ENCODE results near the gene KRTAP10-6. TPM values are rescaled to one million over a fixed set of nuclear protein-coding genes. Genes with fewer than 3 reads are reported as not detected.

KRTAP10-6 gene
- total and polyA plus RNA-seq, 2 donors (not counting 1 experiment from before 2014, with no cell fraction given): not detected

DNA sequence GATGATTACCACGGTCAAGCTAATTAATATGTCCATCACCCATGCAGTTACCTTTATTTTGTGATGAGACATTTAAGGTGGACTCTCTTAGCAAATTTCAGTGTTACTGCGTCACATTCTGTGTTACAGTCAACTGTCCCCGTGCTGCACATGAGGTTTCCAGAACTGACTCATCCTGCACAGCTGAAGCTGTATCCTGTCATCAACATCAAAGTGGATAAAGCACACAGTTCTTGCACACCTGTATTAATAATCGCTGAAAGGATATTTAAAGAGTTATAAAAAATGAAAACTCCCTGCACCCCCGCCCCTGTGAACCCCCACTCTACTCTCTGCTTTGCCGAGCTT is 8.5 kb downstream of the KRTAP10-6 start:
- peaks cover 4% of the 10 kb centered on the region for H3K9me3 Mint-ChIP-seq (ENCODE audit: insufficient read depth)
- H3K9ac ChIP-seq (ENCODE audit: low read length): no peak overlapping the region
- H3K4me2 ChIP-seq (replicated peaks; ENCODE audit: low read depth, low read length, poor library complexity, severe bottlenecking): no peak overlapping the region
- no peak for DNase-seq
- no peaks in the 10 kb centered on the region for H3K4me1 Mint-ChIP-seq
- H3K27me3 ChIP-seq (replicated peaks in 1 of 4; ENCODE audit: control extremely low read depth in 1 of 4, control insufficient read depth in 3 of 4, insufficient read depth in 4 of 4, low read length in 3 of 4): peaks cover 0 to 18% (median 5%) of the 10 kb centered on the region in 4 experiments
- no peak overlapping the region for H3K4me3 Mint-ChIP-seq
- ChIA-PET POLR2A (no interaction called here), CTCF (no interaction called here)
- WGBS (ENCODE audit: insufficient coverage): 80% methylated on average over 4 of the region's 6 CpGs
- H3K9me3 ChIP-seq (ENCODE audit: control extremely low read depth in 1 of 3, control insufficient read depth in 2 of 3, insufficient read depth in 1 of 3, low read length in 2 of 3): peaks cover 3 to 38% (median 19%) of the 10 kb centered on the region in 3 donors
- no peak for TF ChIP-seq EZH2 (IDR thresholded peaks at IDR 0.05; ENCODE audit: borderline replicate concordance, insufficient read depth, low read depth, low read length, poor library complexity, severe bottlenecking)
- no peak for TF ChIP-seq CTCF (IDR thresholded peaks at IDR 0.05)
- H3K4me3 ChIP-seq (ENCODE audit: control extremely low read depth in 1 of 5, extremely low read depth in 1 of 5, insufficient read depth in 1 of 5, low read depth in 2 of 5, low read length in 4 of 5): no peak overlapping the region
- ATAC-seq (ENCODE audit: low read depth): no peak
- H3K4me1 ChIP-seq (ENCODE audit: control insufficient read depth in 2 of 2, insufficient read depth in 2 of 2, low read length in 2 of 2): no peaks in the 10 kb centered on the region
- intact Hi-C loops (cut with micrococcal nuclease): no loop called here
- no peak overlapping the region for H3K27ac Mint-ChIP-seq
- no peaks in the 10 kb centered on the region for H4K20me1 ChIP-seq (ENCODE audit: control insufficient read depth, insufficient read depth, low read length, poor library complexity, severe bottlenecking)
- H3K36me3 ChIP-seq (replicated peaks in 1 of 2; ENCODE audit: control extremely low read depth in 1 of 2, control insufficient read depth in 1 of 2, extremely low read depth in 1 of 2, insufficient read depth in 2 of 2, low read length in 1 of 2): no peaks in the 10 kb centered on the region
- no peaks in the 10 kb centered on the region for H3K79me2 ChIP-seq (ENCODE audit: control insufficient read depth, insufficient read depth, low read length)
- H2AFZ ChIP-seq (ENCODE audit: insufficient read depth, low read depth, low read length, poor library complexity, severe bottlenecking): no peak overlapping the region
- peaks cover 53% of the 10 kb centered on the region for H3K27me3 Mint-ChIP-seq
- H3K27ac ChIP-seq (ENCODE audit: low read length in 2 of 2): no peak overlapping the region

GRCh38 chr21:44583089-44583799 is 9.1 kb downstream of the KRTAP10-6 start:
- Histone ChIP-seq H3K9me3 (ENCODE audit: control extremely low read depth in 1 of 3, control insufficient read depth in 2 of 3, insufficient read depth in 1 of 3, low read length in 2 of 3) (peaks cover 3 to 43% (median 19%) of the 10 kb centered on the region in 3 donors), H3K4me3 (ENCODE audit: control extremely low read depth in 1 of 5, extremely low read depth in 1 of 5, insufficient read depth in 1 of 5, low read depth in 2 of 5, low read length in 4 of 5) (no peak overlapping the region), H3K79me2 (ENCODE audit: control insufficient read depth, insufficient read depth, low read length) (no peaks in the 10 kb centered on the region), H4K20me1 (ENCODE audit: control insufficient read depth, insufficient read depth, low read length, poor library complexity, severe bottlenecking) (no peaks in the 10 kb centered on the region), H3K27ac (ENCODE audit: low read length in 2 of 2) (no peak overlapping the region), H3K9ac (ENCODE audit: low read length) (no peak overlapping the region), H3K4me1 (ENCODE audit: control insufficient read depth in 2 of 2, insufficient read depth in 2 of 2, low read length in 2 of 2) (no peaks in the 10 kb centered on the region), H2AFZ (ENCODE audit: insufficient read depth, low read depth, low read length, poor library complexity, severe bottlenecking) (no peak overlapping the region), H3K4me2 (replicated peaks; ENCODE audit: low read depth, low read length, poor library complexity, severe bottlenecking) (no peak overlapping the region), H3K36me3 (replicated peaks in 1 of 2; ENCODE audit: control extremely low read depth in 1 of 2, control insufficient read depth in 1 of 2, extremely low read depth in 1 of 2, insufficient read depth in 2 of 2, low read length in 1 of 2) (no peaks in the 10 kb centered on the region), H3K27me3 (replicated peaks in 1 of 4; ENCODE audit: control extremely low read depth in 1 of 4, control insufficient read depth in 3 of 4, insufficient read depth in 4 of 4, low read length in 3 of 4) (peaks cover 0 to 18% (median 5%) of the 10 kb centered on the region in 4 experiments)
- intact Hi-C loops (cut with micrococcal nuclease): no loop called here
- peaks cover 53% of the 10 kb centered on the region for H3K27me3 Mint-ChIP-seq
- no peaks in the 10 kb centered on the region for H3K4me1 Mint-ChIP-seq
- TF ChIP-seq CTCF (IDR thresholded peaks at IDR 0.05) (no peak), EZH2 (IDR thresholded peaks at IDR 0.05; ENCODE audit: borderline replicate concordance, insufficient read depth, low read depth, low read length, poor library complexity, severe bottlenecking) (no peak)
- peaks cover 4% of the 10 kb centered on the region for H3K9me3 Mint-ChIP-seq (ENCODE audit: insufficient read depth)
- no peak for ATAC-seq (ENCODE audit: low read depth)
- WGBS (ENCODE audit: insufficient coverage): 72% methylated on average over 9 of the region's 11 CpGs
- ChIA-PET CTCF (no interaction called here), POLR2A (no interaction called here)
- no peak overlapping the region for H3K4me3 Mint-ChIP-seq
- H3K27ac Mint-ChIP-seq: no peak overlapping the region
- DNase-seq: no peak

Data from B cell (primary cell).